GM21825 (cell line): Measurements from ENCODE around the gene C10orf143.
"Not testable (repeated sequence)": the region's sequence is repeated elsewhere in the genome, so short reads cannot be mapped to it uniquely, and the experiment has no call there.

Experiments
- ATAC-seq: cut with Tn5 transposase; IDR thresholded peaks from one replicate; pipeline ENCODE4 v1.9.1; 2021; ENCODE audit warnings: mild to moderate bottlenecking, moderate library complexity; ENCODE audit not compliant: unreplicated experiment

C10orf143 gene

DNA sequence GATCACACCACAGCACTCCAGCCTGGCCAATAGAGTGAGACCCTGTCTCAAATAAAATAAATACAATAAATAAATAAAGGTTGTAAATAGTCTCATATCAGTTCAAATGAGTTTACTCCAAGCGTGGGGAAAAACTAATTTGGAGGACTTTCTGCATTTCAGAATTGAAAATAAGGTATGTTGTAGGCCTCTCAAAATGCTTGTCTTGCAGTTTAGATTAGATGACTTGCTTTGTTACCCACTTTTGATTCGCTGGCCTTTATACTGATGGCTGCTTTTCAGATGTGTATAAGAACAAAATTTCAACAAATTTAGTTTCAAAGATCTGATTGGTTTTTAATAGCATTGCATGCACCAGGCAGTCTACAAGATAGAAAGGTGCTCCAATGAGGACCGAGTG is 2.2 kb upstream of the C10orf143 start:
- ATAC-seq = no peak

DNA sequence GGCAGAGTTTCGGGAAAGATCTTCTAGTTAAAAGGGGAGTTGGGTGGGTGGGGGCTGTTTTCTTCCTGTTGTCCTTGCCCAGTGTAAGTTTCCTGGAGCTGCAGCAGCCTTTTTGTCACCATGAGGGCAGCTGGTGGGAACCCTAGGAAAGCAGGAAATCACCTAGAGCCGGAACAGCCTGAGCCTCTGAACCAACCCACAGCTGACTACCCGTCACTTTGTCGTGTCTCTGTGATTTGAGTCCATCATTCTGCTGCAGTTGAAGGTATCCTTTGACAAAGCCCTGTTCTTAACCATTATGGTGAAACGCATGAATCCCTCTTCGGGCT is 1.2 kb upstream of the C10orf143 start:
- no peak for ATAC-seq

DNA sequence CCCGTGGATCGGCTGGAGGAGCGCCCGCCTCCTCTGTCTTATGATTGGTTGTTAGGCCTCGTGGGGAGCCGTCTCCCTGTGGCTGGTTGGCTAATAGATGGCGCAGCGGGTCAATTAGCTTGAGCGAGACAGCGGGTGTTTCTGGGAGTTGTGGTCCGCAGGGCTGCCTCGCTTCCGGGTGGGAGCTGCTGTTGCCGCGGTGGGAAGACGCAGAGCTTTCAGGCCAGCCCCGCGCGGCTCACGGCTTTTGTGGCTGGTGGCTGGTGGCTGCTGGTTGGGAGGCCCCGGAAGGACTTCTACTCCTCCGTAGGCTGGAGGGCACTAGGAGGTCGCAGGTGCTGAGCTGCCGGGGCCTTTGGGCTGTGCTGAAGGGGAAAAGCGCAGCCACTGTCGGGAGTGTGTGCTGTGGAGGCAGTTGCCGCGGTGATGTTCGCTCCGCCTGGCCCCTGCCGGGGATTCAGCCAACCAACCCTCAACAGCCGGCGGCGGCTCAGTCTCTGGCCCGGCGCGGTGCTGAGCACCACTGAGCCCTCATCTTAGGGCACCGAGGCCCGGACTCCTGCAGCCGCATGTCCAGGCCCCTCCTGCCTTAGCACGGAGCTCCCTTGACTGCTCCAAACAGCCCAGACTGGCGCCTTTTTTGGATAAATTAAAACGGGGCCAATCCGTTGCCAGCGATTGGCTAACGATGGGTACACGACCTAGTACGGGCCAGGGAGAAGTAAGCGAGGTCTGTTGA is 652 bp upstream of the C10orf143 start:
- peak; percentile 88 for ATAC-seq

DNA sequence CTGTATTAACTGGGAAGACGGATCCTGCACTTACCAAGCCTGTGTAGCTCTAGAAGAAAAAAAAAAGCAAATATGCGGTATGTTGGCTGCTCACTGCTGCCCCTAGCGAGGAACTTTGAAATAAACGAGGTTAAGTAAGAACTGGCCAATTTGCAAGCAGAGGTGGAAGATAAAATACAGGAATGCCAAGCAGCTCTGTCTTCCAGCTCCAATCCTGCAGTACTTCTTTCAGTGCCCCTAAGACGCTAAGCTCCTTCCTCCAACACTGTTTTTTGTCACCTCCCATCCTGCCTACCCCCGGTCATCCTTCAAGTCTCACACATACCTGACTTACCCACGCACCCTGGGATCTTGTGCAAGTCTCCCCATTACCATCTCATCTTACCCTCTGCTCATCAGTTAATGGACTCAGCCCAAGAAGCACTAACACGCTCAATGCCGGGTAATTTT is 809 bp downstream of the C10orf143 start:
- ATAC-seq = peak; percentile 1

DNA sequence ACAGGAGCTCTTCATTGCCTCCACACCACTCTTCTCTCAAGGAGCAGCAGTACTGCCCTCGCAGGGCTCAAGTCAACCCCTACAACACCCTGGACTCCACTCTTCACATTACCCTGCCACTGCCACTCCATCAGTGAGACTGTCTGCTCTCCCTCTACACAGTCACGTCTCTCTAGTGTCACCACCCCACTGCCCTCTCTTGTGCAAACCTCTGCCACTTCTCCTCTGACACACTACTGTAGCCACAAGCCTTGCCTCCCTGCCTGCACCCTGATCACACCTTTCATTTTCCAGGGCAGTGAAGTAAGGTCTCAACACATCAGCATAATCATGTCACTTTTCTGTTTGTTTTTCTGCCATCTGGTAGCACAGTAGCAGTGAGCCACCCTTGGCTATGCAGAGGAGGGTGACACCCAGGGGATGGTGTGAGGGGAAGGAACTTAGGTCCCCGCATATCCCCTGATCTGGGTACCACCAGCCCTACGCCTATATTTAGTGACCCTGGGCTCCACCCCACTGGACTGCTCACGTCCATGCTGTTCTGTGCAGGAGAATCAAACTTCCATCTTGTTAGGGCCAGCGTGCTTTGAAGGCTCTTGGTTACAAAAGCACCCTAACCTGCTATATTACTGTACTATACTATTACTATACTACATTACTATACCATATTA is 1.6 kb downstream of the C10orf143 start:
- no peak for ATAC-seq

DNA sequence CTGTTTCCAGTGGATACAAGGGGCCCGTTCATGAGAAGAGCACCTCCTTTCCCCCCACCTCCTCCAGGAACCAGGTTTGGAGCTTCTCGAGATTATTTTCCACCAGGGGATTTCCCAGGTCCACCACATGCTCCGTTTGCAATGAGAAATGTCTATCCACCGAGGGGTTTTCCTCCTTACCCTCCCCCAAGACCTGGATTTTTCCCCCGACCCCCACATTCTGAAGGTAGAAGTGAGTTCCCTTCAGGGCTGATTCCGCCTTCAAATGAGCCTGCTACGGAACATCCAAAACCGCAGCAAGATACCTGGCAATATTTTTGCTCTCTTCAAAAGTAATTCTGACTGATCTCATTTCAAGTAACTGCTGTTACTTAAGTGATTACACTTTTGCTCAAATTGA is 2.5 kb downstream of the C10orf143 start:
- ATAC-seq = not testable (repeated sequence)

DNA sequence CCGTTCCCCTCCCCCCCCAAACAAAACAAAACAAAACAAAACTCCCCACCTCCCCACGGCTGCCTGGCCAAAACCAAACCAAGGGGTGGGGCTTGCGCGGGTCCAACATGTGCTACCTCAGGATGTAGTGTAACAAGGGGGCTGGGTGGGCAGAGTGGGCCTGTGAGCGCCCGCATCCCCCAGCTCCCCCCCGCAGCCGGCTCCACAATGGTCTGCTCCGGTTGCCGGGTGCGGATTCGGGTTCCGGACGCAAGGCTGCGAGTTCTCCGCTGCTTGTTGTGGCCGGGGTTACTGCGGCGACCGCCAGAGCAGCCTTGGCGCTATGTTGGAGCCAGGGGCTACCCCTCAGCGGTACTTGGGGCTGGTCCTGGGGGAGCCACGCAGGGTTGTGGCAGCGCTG is 4.9 kb downstream of the C10orf143 start:
- ATAC-seq = no peak

DNA sequence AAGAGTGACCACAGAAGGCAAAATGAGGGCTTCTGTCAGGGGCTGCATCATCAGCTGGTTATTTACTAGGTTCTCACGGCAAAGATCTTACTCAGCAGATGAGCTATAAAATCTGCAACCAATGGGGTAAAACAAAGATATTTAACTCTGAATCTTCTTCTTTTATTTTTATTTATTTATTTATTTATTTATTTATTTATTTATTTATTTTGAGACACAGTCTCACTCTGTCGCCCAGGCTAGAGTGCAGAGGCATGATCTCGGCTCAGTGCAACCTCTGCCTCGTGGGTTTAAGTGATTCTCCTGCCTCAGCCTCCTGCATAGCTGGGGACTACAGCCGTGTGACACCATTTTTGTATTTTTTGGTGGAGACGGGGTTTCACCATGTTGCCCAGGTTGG is 11.3 kb downstream of the C10orf143 start:
- ATAC-seq = no peak

DNA sequence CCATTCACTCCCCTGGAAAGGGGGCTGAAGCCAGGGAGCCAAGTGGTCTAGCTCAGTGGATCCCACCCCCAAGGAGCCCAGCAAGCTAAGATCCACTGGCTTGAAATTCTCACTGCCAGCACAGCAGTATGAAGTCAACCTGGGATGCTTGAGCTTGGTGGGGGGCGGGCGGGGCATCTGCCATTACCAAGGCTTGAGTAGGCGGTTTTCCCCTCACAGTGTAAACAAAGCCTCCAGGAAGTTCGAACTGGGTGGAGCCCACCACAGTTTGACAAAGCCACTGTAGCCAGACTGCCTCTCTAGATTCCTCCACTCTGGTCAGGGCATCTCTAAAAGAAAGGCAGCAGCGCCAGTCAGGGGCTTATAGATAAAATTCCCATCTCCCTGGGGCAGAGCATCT is 20.1 kb downstream of the C10orf143 start:
- not testable (repeated sequence) for ATAC-seq

DNA sequence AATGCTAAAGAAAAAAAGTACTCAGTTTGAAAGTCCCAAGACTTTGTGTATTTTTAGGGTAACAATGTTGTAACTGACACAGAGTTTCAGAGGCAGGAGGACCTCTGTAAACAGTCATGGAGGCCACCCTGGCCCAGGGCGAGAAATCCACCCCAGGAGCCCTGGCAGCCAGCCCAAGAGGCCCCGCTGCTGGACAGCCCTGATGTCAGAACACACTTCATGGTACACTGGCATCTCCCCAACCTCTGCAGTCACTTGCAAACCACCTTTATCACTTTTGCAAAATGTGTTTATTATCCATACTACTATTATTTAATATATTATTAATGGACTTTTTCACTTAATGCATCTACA is 30.2 kb downstream of the C10orf143 start:
- no peak for ATAC-seq

DNA sequence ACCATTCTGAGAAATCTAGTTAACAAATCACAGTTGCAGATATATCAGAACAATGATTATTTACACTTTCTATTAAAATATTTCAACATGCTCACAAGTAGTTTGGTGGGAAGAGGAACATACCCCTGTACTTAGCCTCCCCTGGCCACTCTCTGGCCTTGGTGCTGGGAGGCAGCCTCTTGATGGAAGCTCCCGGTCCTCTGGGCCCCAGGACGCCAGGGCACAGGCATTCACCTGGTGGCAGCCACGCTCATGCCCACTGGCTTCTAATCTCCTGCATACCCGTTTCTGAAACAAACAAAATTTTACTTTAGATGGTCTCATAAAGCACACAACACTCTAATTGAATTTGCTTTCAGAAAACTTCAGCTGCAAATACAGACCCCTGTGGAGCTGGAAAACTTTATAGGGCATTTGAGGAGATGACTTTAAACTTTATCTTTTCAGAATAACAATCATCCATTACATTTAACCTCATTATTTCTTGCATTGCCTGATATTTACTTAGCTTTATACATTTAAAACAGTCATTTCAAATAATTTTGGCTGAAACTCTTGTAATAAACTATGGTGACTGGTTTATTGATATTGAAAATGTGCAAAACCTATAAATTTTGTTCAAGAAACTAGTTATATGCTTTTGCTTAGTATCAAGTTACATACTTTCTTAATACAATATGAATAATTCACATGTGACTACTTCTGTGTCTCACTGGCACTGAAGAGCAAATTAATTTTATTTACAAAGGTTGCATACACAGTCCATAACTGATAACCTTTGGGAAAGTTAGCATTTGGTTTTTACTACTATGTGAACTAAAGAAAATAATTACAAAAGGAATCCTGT is 30.8 kb downstream of the C10orf143 start:
- no peak for ATAC-seq

DNA sequence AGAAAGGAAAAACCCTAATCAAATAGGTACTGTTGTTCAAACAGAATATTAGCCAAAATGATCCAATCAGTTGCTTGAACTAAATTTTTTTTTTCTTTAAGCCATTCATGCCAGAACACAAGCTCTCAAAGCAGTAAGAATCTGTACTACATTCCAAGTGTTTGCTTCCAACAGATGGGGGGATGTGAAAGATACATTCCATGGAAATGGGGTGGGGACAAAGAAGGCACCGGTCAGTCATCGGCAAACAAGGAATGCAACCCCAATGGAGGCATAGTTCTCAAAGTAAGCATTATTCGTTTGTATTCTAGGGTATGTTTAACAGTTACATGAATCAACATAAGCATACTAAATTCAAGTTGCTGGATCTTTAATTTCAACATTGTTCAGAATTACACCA is 32.5 kb downstream of the C10orf143 start:
- no peak for ATAC-seq

DNA sequence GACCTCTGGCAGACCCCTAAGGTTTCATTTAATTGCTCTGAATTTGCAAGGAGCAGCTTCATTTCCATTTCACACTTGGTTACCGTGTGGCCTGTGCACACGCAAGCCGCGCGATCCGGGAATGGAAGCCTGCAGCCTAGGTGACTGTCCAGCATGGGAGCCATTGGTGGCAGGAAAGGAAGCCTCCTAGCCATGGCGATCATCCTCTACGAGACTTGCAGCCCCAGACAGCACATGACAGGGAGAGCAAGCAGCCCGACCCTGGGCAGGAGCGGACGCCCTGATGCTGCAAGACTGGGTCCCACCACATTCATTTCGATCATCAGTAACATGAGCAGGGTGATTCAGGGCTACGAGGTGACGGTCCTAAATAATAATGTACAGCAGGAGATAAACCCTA is 33.9 kb downstream of the C10orf143 start:
- ATAC-seq = no peak

DNA sequence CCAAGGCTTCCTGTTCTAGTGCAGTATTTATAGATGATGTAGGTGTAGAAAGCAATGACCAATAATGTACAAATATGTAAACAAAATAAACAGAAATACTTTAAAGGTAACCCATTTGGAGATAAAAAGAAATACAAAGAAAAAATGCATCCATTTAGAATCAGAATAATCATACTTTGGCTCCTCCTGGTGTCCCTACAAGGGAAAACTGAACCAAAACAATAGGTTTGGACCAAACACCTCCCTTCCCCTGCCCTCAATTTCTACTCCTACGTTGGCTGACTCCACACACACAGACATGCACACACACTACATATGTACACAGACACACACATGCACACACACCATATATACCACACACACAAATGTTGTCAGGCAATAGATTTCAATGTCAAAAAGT is 36.0 kb downstream of the C10orf143 start:
- ATAC-seq = no peak

DNA sequence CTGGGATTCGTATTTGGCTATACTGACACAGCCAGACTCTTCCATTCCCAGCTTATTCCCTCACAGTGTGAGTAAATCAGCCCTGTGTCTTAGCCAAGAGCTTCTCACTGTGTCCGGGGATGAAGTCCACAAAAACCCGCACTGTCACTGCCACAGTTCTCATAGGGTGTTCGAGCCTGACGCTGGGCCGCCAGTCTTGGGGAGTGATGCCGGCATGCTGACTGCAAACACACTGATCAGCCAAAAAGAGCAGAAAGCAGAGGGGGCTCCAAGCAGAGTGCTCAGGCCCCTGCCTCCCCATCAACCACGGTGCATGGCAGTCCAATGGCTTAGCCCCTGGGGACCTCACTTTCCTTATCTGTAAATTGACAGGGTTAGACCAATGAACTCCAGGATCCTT is 36.7 kb downstream of the C10orf143 start:
- ATAC-seq = no peak

DNA sequence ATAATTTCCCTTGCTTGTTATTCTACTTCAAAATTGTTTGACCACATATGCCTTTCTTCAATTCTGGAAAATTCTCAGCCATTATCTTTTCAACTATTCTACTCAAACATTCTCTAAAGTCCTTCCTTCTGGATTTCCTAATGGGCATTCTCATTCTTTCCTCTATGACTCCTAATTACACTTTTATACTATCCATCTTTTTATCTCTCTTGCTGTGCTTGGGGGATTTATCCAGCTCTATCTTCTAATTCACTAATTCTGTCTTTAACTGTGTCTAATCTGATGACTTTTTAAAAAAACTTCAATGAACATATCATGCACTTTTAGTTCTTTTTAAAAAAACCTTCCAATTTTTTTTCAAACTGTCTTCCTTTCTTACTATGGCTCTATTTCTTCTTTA is 38.4 kb downstream of the C10orf143 start:
- ATAC-seq = no peak

DNA sequence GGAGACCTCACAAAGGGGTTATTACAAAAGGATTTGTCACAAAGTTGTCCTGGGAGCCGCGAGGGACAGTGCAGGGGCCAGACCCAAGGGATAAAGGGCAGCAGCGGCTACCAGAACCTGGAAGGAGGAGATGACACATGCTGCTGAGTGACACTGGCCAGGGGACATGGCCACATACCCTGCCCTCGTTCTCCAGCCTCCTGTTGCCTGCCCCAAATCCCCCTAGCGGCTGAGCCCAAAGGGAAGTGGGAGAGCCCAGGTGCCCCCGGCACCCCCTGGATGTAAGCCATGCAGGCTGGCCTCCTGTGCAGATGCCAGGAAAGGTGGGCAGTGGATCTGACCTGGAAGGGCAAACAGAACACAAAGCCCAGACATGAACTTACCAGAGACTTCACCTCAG is 42.7 kb downstream of the C10orf143 start:
- no peak for ATAC-seq

DNA sequence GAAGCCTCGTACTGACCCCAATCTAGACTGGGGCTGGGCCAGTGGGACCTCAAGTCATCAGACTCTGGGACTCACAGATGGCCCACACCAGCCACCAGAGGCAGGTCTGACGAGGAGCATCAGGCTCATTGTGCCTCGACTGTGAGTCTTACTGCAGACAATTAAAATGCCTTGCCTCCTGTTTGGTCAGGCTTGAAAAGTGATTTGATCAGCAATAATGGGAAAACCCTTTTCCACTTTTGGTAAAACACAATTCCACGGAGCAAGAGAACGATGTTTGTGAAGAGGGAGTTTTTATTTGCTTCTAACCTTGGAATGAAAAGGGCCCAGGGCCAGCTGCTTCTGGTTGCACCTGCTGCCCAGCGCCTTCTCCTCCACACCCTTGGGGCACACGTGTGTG is 43.9 kb downstream of the C10orf143 start:
- ATAC-seq = no peak

DNA sequence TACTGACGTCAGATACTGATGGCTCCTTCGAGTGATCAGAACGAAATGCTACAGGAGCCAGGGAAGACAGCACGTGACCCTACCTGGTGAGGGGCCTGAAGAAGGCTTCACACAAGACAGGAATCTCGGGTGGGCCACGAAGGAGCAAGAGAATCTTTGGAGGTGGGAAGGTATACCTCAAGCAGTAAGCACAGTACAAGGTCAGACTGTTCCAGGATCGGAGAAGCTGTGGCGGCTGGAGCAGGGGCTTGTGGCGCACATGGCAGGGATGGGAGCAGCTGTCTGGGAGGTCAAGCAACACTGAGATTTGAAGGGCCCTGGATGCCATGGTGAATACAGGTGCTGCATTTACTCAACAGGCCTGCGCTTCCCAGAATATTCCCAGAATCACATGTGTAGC is 45.4 kb downstream of the C10orf143 start:
- ATAC-seq = no peak

DNA sequence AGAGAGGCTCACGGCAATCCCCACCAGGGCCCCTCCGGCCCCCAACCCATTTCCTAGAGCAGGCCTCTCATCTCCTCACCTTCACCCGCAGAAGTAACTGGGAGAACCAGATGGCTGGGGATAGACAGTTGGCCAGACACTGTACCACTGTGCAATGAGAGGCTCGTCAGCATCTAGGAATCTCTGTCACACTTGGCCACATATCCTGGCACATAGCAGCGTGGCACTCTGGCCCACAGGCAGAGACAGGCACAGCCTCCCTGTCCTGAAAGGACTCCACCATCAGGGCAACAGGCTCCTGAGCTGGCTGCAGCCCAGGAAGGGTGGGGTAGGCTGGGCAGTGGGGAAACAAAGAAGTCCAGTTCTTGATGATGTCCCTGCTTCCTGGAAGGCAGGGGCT is 45.8 kb downstream of the C10orf143 start:
- ATAC-seq = no peak

DNA sequence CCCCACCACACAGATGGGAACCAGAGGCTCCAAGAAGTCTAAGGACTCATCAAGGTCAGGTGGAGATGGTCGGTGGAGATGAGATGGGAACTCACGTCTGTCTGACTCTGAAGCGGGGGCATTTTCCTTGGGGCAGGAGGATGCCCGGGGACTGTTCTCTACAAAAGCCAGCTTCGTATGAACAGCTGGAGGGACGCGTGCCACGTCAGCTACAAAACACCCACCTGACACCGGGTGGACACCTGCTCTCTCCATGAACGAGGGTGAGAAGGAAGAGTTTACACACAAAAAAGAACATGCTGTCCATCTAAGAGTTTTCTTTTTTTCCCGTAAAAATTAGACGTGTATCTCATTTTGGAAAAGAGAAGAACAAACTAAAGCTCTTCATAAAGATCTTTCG is 47.7 kb downstream of the C10orf143 start:
- no peak for ATAC-seq

DNA sequence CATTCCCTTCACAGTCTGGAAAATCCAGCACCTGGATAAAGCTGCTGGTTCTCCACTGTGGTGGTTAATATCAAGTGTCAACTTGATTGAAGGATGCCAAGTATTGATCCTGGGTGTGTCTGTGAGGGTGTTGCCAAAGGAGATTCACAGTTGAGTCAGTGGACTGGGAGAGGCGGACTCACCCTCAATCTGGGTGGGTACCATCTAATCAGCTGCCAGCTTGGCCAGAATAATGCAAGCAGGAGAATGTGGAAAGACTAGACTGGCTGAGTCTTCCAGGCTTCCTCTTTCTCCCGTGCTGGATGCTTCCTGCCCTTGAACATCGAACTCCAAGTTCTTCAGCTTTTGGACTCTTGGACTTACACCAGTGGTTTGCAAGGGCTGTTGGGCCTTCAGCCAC is 48.4 kb downstream of the C10orf143 start:
- ATAC-seq = no peak
